Measurements from ENCODE around the gene ZNF346. TPM values are rescaled to one million over a fixed set of nuclear protein-coding genes. Genes with fewer than 3 reads are reported as not detected.

ZNF346 gene
- total RNA-seq, 1 experiment from 2014 or later = 18.4 TPM

- TF ChIP-seq CTCF (IDR thresholded peaks at IDR 0.05) = peak; percentile 68; the same call in 1 of the 2 replicates
- peak; percentile 83 for TF ChIP-seq HMGXB4 (CRISPR knock-in tag; IDR thresholded peaks at IDR 0.05)
- TF ChIP-seq TEAD1 (CRISPR knock-in tag; IDR thresholded peaks at IDR 0.05) = peak; percentile 76; the same call in 1 of the 2 replicates
- TF ChIP-seq NR3C1 (CRISPR knock-in tag; conservative IDR thresholded peaks at IDR 0.05; ENCODE audit: low read depth) = 0 out of 2 replicates have a peak, but pooled peaks have one; percentile 55
- no peak for TF ChIP-seq ELF4 (CRISPR knock-in tag; IDR thresholded peaks at IDR 0.05; ENCODE audit: low read depth)
- TF ChIP-seq, protein P1, sequence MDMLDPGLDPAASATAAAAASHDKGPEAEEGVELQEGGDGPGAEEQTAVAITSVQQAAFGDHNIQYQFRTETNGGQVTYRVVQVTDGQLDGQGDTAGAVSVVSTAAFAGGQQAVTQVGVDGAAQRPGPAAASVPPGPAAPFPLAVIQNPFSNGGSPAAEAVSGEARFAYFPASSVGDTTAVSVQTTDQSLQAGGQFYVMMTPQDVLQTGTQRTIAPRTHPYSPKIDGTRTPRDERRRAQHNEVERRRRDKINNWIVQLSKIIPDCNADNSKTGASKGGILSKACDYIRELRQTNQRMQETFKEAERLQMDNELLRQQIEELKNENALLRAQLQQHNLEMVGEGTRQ (CRISPR knock-in tag; IDR thresholded peaks at IDR 0.05) = 0 out of 2 replicates have a peak, but pooled peaks have one; percentile 19
- 0 out of 2 replicates have a peak, but pooled peaks have one; percentile 23 for TF ChIP-seq ZNF281 (CRISPR knock-in tag; IDR thresholded peaks at IDR 0.05)
- TF ChIP-seq FOXP1 (CRISPR knock-in tag; IDR thresholded peaks at IDR 0.05; ENCODE audit: borderline replicate concordance) = peak; percentile 20; the same call in 1 of the 2 replicates
- 0 out of 2 replicates have a peak, but pooled peaks have one; percentile 42 for TF ChIP-seq GABPB1 (CRISPR knock-in tag; IDR thresholded peaks at IDR 0.05)
- 0 out of 2 replicates have a peak, but pooled peaks have one; percentile 68 for TF ChIP-seq ERG (CRISPR knock-in tag; IDR thresholded peaks at IDR 0.05)
- TF ChIP-seq, protein P2, sequence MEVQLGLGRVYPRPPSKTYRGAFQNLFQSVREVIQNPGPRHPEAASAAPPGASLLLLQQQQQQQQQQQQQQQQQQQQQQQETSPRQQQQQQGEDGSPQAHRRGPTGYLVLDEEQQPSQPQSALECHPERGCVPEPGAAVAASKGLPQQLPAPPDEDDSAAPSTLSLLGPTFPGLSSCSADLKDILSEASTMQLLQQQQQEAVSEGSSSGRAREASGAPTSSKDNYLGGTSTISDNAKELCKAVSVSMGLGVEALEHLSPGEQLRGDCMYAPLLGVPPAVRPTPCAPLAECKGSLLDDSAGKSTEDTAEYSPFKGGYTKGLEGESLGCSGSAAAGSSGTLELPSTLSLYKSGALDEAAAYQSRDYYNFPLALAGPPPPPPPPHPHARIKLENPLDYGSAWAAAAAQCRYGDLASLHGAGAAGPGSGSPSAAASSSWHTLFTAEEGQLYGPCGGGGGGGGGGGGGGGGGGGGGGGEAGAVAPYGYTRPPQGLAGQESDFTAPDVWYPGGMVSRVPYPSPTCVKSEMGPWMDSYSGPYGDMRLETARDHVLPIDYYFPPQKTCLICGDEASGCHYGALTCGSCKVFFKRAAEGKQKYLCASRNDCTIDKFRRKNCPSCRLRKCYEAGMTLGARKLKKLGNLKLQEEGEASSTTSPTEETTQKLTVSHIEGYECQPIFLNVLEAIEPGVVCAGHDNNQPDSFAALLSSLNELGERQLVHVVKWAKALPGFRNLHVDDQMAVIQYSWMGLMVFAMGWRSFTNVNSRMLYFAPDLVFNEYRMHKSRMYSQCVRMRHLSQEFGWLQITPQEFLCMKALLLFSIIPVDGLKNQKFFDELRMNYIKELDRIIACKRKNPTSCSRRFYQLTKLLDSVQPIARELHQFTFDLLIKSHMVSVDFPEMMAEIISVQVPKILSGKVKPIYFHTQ (CRISPR knock-in tag; IDR thresholded peaks at IDR 0.05) = no peak
- 0 out of 2 replicates have a peak, but pooled peaks have one; percentile 17 for TF ChIP-seq CREM (CRISPR knock-in tag; IDR thresholded peaks at IDR 0.05)
- TF ChIP-seq SOX15 (CRISPR knock-in tag; IDR thresholded peaks at IDR 0.05) = no peak
- peak; percentile 75; the same call in 1 of the 2 replicates for TF ChIP-seq TP53 (CRISPR knock-in tag; IDR thresholded peaks at IDR 0.05)
Measured at GRCh38 chr5:177086654-177087397, 64.3 kb downstream of the ZNF346 start, which contains the start of gene FGFR4 (continued).

Measured in WTC11 (cell line).